Esophagus squamous epithelium (tissue), 4 donors: ENCODE data around the gene SYT13.

ENCODE experiments used
- CTCF ChIP-seq, 6 experiments: fragments of 450-650 bp in 4 of 6; fragments of 200-600 bp in 2 of 6; sonication (generic) in 2 of 6; IDR thresholded peaks; one replicate each; pipeline ENCODE4 v1.5.1; 2016 to 2019; ENCODE audit warnings: antibody characterized with exemption in 6 of 6, mild to moderate bottlenecking in 4 of 6, moderate library complexity in 4 of 6
- POLR2A ChIP-seq, 4 donors: fragments of 450-650 bp; IDR thresholded peaks; one replicate each; pipeline ENCODE4 v1.6.1; 2017; ENCODE audit warnings: antibody characterized with exemption in 4 of 4, mild to moderate bottlenecking in 4 of 4, moderate library complexity in 3 of 4

GRCh38 chr11:45280449-45280848, 5.7 kb downstream of the SYT13 start:
- TF ChIP-seq CTCF (IDR thresholded peaks at IDR 0.05) (no peak), POLR2A (IDR thresholded peaks at IDR 0.05) (no peak)
